K562 (cell line): Measurements from ENCODE around the gene RSU1. TPM values are rescaled to one million over a fixed set of nuclear protein-coding genes. Genes with fewer than 3 reads are reported as not detected.

Experiments
- DNMT1 ChIP-seq: fragments of 450-650 bp; IDR thresholded peaks from 2 replicates; pipeline ENCODE4 v1.6.1; 2016; ENCODE audit warnings: antibody characterized with exemption, mild to moderate bottlenecking
- FUS ChIP-seq: fragments of 200-400 bp; formaldehyde crosslinking; optimal IDR thresholded peaks from 2 replicates; pipeline ENCODE3; 2017; ENCODE audit warnings: low read depth, low read length
- RAD21 ChIP-seq, 2 experiments: fragments of 250-450 bp in 1 of 2; fragments of 450-650 bp in 1 of 2; sonication (Bioruptor Pico) in 1 of 2; formaldehyde crosslinking in 1 of 2; IDR thresholded peaks in 1 of 2; conservative IDR thresholded peaks in 1 of 2; 2 replicates each; pipeline versions ENCODE4 v1.4.0 to v1.8.0; 2020 to 2022; ENCODE audit warnings: mild to moderate bottlenecking in 2 of 2, moderate library complexity in 1 of 2
- REST ChIP-seq, 2 experiments: fragments of 450-650 bp; formaldehyde crosslinking in 1 of 2; IDR thresholded peaks; 2 replicates each; pipeline versions ENCODE4 v1.4.0 to v1.6.1; 2014 to 2020; ENCODE audit warnings: mild to moderate bottlenecking in 2 of 2, borderline replicate concordance in 1 of 2, low read depth in 1 of 2
- USF2 ChIP-seq: sonication (generic); formaldehyde crosslinking; IDR thresholded peaks from 2 replicates; pipeline ENCODE4 v1.5.0; 2020; ENCODE audit warnings: missing genetic modification reagents
- ZBTB43 ChIP-seq: sonication (generic); formaldehyde crosslinking; IDR thresholded peaks from 2 replicates; pipeline ENCODE4 v1.8.0; 2023; ENCODE audit warnings: mild to moderate bottlenecking, missing genetic modification reagents
- ZKSCAN8 ChIP-seq: fragments of 200-800 bp; sonication (Bioruptor generic); IDR thresholded peaks from 2 replicates; pipeline ENCODE4 v1.6.1; 2016; ENCODE audit warnings: missing genetic modification characterization, missing compliant biosample characterization
- ZNF655 ChIP-seq: fragments of 250-450 bp; sonication (Bioruptor Pico); IDR thresholded peaks from 2 replicates; pipeline ENCODE4 v1.5.0; 2021
- polyA plus RNA-seq, 8 experiments: library from polyadenylated mRNA; depleted of rRNA in 4 of 8; stranded (reverse) in 5 of 8; unstranded in 3 of 8; fragments of >200 nt; fragmentation: Nextera tagmentation in 2 of 8; fragmentation: Illumina TruSeq in 1 of 8; extraction: Ambion mirVana in 2 of 8; extraction: Trizol in 1 of 8; gene quantifications; 2 replicates each; pipeline versions ENCODE4 v1.2.1 to v1.2.3, GENCODE V29; 2011 to 2014; ENCODE audit warnings: inconsistent platforms in 1 of 8, missing spikeins in 1 of 8
- total RNA-seq, 7 experiments: library from RNA; depleted of rRNA in 6 of 7; stranded (reverse); fragments of >200 nt in 6 of 7; fragmentation: Illumina TruSeq in 2 of 7; extraction: Trizol in 2 of 7; gene quantifications; 2 replicates each; pipeline versions ENCODE4 v1.2.1 to v1.2.3, GENCODE V29; 2011 to 2021; ENCODE audit warnings: low replicate concordance in 1 of 7

RSU1 gene
- total and polyA plus RNA-seq, 9 of the 15 experiments (the other 6 are each of a cell fraction or from before 2014, with no cell fraction given), result 18.8 to 67.3 (median 31.5) TPM

- TF ChIP-seq REST (IDR thresholded peaks at IDR 0.05; ENCODE audit: borderline replicate concordance) (peak; percentile 33; the same call in 1 of the 2 replicates), REST (CRISPR knock-in tag; IDR thresholded peaks at IDR 0.05; ENCODE audit: low read depth) (no peak), DNMT1 (no peak), ZKSCAN8 (no peak), USF2 (CRISPR knock-in tag) (no peak), ZBTB43 (no peak), FUS (no peak), RAD21 (CRISPR knock-in tag; conservative IDR thresholded peaks at IDR 0.05 in 1 of 2, IDR thresholded peaks at IDR 0.05 in 1 of 2) (peak; percentile 36 to 60; a peak in 3 of 4 replicates), ZNF655 (CRISPR knock-in tag) (no peak)
Measured at GRCh38 chr10:16809074-16809718, 8.0 kb downstream of the RSU1 start (continued).
